NCI-H2081 (cell line): ENCODE results near the gene ZCWPW1.
"Not testable (repeated sequence)": the region's sequence is repeated elsewhere in the genome, so short reads cannot be mapped to it uniquely, and the experiment has no call there.

Experiments used
- DNase-seq, 2 experiments: peaks; one replicate each; lab custom pipeline; 2025; lab: John Stamatoyannopoulos, UW

ZCWPW1 gene

DNA sequence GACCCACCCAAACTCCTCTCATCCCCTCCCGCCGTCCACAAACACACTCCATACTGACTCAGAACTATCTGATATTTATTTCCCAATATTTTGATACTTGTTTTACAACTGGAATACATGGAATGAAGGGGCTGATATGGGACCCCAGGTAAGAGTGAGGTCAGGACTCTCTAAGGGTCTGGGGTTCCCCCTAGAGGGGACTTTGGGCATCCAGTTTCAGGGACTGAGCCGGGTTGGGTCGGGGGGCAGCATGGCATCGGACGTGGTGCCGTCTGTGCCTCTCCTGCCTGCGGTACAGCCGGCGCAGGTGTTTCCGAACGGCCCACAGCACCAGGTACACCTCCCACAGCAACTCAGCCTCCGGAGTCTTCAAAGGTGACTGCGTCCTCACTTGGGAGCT is 28.1 kb upstream of the ZCWPW1 start:
- no peak for DNase-seq

DNA sequence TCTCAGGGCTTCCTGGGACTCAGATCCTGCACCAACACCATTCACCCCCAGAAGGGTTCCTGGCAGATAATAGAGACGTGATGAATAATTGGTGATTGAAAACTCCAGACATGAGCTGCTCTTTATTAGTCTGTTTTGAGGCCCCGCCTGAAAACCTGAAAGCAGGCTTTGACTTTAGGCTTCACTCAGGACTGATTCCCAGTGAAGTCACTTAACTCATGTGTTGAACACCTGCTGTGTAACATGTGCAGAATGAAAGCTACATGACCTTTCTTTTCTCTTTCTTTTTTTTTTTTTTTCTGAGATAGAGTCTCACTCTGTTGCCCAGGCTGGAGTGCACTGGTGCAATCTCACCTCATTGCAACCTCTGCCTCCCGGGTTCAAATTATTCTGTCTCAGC is 26.7 kb upstream of the ZCWPW1 start:
- DNase-seq: no peak

DNA sequence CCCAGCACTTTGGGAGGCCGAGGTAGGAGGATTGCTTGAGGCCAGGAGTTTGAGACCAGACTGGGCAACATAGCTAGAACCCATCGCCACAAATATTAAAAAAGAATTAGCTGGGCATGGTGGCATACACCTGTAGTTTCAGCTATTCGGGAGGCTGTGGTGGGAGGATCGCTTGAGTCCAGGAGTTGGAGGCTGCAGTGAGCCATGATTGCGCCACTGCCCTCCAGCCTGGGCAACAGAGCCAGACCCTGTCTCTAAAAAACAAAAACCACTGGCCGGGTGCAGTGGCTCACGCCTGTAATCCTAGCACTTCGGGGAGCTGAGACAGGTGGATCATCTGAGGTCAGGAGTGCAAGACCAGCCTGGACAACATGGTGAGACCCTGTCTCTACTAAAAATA is 25.4 kb upstream of the ZCWPW1 start:
- DNase-seq: not testable (repeated sequence)

DNA sequence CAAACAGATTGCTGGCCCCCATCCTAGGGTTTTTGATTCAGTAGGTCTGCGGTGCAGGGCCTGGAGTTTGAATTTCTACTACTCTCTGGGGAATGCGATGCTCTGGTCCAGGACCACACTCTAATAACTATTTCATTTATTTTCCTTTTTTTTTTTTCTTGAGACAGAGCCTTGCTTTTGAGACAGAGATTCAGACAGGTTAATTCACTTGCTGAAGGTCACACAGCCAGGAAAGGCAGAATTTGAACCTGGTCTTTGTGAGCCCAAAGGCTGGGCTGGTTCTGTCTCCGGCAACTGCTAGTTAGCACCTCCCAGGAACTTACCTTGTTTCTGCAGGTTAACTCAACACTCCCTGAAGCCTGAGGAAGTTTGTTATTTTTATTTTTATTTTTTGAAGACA is 24.0 kb upstream of the ZCWPW1 start:
- DNase-seq: no peak

- no peak for DNase-seq
Observed at GRCh38 chr7:100449190-100449795, 20.8 kb upstream of the ZCWPW1 start.

DNA sequence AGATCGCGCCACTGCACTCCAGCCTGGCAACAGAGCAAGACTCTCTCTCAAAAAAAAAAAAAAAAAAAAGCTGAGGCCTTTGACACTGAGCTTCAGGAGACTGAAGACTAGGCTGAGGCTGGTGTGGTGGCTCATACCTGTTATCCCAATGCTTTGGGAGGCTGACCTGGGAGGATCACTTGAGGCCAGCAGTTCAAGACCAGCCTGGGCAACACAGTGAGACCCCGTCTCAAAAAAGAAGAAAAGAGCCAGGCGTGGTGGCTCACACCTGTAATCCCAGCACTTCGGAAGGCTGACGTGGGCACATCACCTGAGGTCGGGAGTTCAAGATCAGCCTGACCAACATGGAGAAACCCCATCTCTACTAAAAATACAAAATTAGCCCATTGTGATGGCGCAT is 18.9 kb upstream of the ZCWPW1 start:
- not testable (repeated sequence) for DNase-seq

- DNase-seq: no peak
Observed at GRCh38 chr7:100446040-100446439, 17.5 kb upstream of the ZCWPW1 start.

DNA sequence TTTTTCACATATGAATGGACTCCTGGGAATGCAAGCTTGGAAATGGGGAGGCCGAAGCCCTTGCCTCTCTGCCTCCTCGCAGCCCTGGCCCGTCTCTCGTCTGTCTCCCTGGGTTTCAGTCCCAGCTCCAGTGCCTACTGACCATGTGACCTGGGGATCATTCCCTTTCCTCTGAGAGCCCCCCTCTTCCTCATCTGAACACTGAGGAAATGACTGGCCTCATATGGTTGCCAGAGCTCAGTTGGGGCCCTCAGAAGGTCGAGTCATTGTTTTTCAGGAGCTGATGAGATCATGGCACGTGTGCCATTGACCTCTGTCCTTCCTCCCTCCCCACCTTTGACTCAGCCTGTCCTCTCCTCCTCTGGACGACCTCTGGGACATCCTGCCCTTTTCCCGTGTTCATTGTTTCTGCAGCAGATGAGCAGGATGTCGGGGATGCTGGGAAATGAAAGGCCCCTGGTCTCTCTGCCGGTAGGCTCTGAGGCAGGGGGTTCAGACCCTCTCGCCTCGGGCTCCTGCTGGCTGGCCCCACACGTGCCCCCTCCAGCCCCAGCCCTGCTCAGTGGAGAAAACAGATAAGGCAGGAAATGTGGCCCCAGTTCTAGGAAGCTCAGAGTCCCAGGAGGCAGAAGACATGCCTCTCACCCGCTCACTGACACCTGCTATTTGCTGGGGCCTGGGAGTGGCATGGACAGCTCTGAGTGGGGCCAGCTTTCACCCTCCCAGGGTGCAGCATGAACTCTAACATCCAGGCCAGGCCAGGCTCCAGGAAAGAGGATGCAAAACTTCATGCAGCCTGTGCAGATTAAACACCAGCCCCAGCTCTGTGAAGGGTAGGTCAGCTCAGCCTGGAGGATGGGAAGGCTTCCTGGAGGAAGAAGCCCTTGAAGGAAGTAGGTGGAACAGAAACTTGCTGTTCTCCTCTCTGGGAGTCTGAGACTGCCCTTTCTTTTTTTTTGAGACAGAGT is 16.1 kb upstream of the ZCWPW1 start:
- no peak for DNase-seq

DNA sequence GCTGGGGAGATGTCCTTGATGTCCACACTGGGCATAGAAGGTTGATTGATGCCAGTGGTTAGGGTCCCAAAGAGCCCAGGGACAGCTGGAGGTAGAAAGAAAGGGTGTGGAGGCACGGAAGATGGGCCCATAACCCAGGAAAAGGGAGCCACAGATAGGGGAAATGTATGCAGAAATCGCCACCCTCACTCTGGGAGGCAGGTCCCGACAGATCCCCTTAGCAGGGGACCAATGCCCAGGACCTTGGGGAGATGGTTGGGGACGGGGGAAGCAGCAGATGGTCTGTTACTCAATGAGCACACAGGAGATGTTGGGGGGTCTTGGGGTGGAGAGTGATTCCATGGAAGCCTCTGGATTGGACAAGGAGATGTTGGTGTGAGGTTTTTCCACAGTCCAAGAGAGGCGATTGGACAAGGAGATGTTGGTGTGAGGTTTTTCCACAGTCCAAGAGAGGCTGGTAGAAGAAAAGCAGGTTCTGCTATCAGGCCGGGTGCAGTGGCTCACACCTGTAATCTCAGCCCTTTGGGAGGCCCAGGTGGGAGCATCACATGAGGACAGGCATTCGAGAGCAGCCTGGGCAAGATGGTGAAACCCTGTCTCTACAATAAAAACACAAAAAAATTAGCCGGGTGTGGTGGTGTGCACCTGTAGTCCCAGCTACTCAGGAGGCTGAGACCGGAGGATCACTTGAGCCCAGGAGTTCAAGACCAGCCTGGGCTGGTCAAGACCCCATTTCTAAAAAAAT is 14.8 kb upstream of the ZCWPW1 start:
- DNase-seq: no peak

- no peak for DNase-seq
Observed at GRCh38 chr7:100441641-100442535, 13.4 kb upstream of the ZCWPW1 start.

DNA sequence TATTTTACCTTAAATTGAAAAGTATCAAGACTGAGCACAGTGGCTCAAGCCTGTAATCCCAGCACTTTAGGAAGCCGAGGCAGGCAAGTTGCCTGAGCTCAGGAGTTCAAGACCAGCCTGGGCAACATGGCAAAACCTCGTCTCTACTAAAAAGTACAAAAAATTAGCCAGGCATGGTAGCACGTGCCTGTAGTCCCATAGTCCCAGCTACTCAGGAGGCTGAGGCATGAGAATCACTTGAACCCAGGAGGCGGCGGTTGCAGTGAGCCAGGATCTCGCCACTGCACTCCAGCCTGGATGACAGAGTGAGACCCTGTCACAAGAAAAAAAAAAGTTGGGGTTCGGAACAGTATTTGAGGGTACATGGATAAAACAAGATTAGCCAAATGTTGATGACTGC is 10.7 kb upstream of the ZCWPW1 start:
- DNase-seq: not testable (repeated sequence)

GRCh38 chr7:100438731-100439130 is 10.2 kb upstream of the ZCWPW1 start:
- not testable (repeated sequence) for DNase-seq

- DNase-seq: no peak
Observed at GRCh38 chr7:100438172-100438571, 9.7 kb upstream of the ZCWPW1 start.

GRCh38 chr7:100437150-100438100 is 8.9 kb upstream of the ZCWPW1 start:
- DNase-seq: no peak

GRCh38 chr7:100435401-100436304 is 7.2 kb upstream of the ZCWPW1 start:
- peak; percentile 14 to 64 for DNase-seq

DNA sequence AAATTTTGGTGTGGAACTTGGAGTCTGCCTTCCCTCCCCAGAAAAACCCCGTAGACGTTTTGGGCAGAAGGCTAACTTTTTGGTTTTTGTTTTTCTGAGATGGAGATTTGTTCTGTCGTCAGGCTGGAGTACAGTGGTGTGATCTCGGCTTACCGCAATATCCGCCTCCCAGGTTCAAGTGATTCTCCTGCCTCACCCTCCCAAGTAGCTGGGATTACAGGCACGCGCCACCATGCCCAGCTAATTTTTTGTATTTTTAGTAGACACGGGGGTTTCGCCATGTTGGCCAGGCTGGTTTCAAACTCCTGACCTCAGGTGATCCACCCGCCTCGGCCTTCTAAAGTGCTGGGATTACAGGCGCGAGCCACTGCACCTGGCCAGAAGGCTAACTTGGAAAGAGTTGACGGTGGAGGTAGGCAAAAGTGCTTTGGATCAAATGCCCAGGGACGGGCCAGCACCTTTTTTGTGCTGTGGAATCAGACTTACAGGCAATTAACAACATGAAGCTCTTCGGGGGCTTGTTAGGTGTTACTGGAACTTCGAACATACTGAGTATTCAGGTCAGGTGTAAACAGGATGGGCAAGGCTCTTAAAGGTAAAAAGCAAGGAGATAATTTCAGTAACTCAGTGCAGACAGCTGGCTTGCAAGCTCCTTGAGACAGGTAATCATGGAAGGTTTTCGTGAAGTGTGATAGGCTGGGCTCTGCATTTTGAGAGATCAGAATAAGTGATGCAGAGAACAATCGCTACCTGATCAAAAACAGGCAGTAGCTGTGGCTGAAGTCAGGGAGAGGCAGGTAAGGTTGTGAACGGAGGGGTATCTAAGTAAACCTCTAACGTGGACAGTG is 6.0 kb upstream of the ZCWPW1 start:
- DNase-seq: no peak

- DNase-seq: no peak
Observed at GRCh38 chr7:100433592-100434296, 5.2 kb upstream of the ZCWPW1 start.

DNA sequence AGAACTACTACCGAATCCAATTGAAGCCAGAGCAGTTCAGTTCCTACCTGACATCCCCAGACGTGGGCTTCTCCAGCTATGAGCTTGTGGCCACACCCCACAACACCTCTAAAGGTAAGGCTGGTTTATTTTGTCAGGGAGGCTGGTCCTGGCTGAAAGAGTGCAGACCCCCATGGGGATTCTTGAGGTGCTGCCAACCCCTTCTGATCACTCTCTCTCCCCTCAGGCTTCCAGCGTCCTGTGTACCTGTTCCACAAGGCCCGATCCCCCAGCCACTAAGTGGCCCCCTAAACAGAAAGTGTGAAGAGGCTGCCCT is 4.7 kb upstream of the ZCWPW1 start:
- no peak for DNase-seq
